ENCODE results near the gene AQP3. TPM values are rescaled to one million over a fixed set of nuclear protein-coding genes. Genes with fewer than 3 reads are reported as not detected.

Gene AQP3
- total RNA-seq, 1 experiment from 2014 or later, result not detected

GRCh38 chr9:33447799-33448553 lies 583 bp upstream of the AQP3 start:
- in situ Hi-C loops (cut with HindIII; ENCODE audit: low pct_unique_long_range_greater_than_20kb, low sequenced_read_pairs), result no loop called here
- DNase-seq (ENCODE audit: low read depth, low spot score), result no peak

DNA sequence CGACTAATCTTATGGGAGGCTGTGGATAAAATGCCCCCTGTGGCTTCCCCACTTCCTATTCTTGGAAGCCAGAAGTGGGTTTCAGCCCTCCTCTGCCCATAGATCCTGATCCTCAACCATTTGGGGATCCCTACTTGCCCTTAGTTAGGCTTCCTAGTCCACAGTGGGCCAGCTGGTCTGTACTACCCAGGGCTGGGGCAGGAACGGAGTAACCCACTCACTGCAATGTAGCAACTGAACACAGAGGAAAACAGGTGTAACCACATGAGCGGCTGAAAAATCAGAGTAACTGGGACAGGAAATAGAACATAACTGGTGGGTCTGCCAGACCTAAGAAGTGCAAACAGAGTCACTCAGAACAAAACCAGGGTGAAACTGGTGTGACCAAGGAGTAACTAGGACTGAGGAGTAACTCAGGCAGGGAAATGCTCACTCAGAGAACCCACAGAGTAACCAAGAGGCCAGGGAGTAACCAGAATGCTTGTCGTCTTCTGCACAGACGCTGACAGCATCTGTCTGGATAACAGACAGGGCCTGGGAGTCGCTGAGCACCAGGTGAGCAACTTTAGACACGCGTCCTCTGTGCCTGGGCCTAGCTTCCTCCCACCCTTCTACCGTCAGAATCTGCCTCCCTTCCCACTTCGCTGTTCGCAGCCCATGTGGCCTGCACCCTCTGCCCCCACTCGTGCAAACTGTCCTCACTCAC lies 1.0 kb downstream of the AQP3 start:
- DNase-seq (ENCODE audit: low read depth, low spot score), result no peak
- in situ Hi-C loops (cut with HindIII; ENCODE audit: low pct_unique_long_range_greater_than_20kb, low sequenced_read_pairs), result no loop called here

- in situ Hi-C loops (cut with HindIII; ENCODE audit: low pct_unique_long_range_greater_than_20kb, low sequenced_read_pairs), result no loop called here
- DNase-seq (ENCODE audit: low read depth, low spot score), result no peak
Observed at GRCh38 chr9:33445389-33446239, 1.8 kb downstream of the AQP3 start.

DNA sequence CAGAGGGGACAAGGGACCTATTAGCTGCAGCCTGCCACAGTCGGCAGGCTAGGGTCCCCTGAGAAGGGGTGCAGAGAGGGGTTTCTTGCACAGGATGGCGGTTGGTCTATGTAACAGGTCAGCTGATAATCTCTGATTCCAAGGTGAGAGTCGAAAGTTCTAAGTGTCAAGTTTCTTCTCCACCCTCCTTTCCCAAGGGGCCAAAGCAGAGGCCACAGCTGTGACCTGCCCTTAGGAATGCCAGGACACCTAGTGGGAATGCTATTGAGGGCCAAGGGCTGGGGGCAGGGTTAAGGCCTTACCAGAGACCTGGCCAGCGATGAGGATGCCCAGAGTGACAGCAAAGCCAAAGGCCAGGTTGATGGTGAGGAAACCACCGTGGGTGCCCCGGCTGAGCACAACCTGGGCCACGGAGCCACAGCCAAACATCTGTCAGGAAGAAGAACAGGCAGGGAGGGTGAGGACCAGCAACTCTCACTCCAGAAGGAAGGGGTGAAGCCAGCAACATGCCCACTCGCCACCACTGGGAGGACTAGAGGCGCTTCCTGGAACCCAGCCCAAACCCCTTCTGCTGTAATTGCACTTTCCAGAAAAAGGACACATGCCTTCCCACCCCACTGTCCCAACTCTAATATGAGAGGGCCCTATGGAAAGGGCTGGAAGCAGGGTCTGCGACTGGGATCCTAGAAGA lies 3.8 kb downstream of the AQP3 start:
- in situ Hi-C loops (cut with HindIII; ENCODE audit: low pct_unique_long_range_greater_than_20kb, low sequenced_read_pairs), result no loop called here
- DNase-seq (ENCODE audit: low read depth, low spot score), result no peak

GRCh38 chr9:33443047-33443446 lies 4.3 kb downstream of the AQP3 start:
- in situ Hi-C loops (cut with HindIII; ENCODE audit: low pct_unique_long_range_greater_than_20kb, low sequenced_read_pairs), result no loop called here
- DNase-seq (ENCODE audit: low read depth, low spot score), result no peak

GRCh38 chr9:33442125-33442524 lies 5.3 kb downstream of the AQP3 start:
- in situ Hi-C loops (cut with HindIII; ENCODE audit: low pct_unique_long_range_greater_than_20kb, low sequenced_read_pairs), result no loop called here
- no peak for DNase-seq (ENCODE audit: low read depth, low spot score)

GRCh38 chr9:33440609-33441008 lies 6.8 kb downstream of the AQP3 start:
- DNase-seq (ENCODE audit: low read depth, low spot score), result no peak
- in situ Hi-C loops (cut with HindIII; ENCODE audit: low pct_unique_long_range_greater_than_20kb, low sequenced_read_pairs), result no loop called here

- DNase-seq (ENCODE audit: low read depth, low spot score), result no peak
- in situ Hi-C loops (cut with HindIII; ENCODE audit: low pct_unique_long_range_greater_than_20kb, low sequenced_read_pairs), result no loop called here
Observed at GRCh38 chr9:33440204-33440603, 7.2 kb downstream of the AQP3 start.

GRCh38 chr9:33439731-33440130 lies 7.7 kb downstream of the AQP3 start:
- in situ Hi-C loops (cut with HindIII; ENCODE audit: low pct_unique_long_range_greater_than_20kb, low sequenced_read_pairs), result no loop called here
- DNase-seq (ENCODE audit: low read depth, low spot score), result no peak

DNA sequence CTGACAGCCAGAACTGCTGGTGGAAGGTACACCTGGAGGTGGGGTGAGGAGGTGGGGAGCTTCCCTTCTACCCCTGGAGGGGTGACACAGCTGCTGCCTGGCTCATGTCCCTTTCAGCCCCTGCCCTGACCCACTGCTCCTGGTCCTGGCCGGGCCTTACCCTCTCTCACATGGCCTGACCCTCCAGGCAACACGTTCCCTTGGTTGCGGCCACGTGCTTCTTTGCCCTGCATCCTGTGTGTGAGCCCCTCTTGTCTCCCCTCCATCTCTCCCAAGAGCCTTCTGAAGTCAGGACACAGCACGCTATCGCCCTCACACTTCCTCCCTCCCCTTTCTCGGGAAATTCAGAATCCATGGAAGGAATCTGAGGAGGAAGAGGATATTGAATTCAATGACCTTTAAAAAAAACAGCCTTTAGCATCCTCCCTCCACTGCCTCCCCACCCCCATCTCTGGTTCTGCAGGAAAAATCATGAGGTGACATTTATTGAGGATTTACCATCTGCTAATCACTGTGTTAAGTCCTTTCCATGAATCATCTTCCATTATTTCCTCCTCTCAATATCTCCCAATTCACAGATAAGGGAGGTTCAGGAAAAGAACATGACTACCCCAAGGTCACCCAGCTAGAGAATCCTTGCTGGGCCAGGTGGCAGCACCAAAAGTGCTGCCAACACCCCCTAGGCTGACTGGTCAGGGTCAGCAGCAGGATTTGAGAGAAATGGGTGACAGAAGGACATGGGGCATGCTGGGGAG lies 8.3 kb downstream of the AQP3 start:
- DNase-seq (ENCODE audit: low read depth, low spot score), result no peak
- in situ Hi-C loops (cut with HindIII; ENCODE audit: low pct_unique_long_range_greater_than_20kb, low sequenced_read_pairs), result no loop called here

GRCh38 chr9:33437898-33438297 lies 9.5 kb downstream of the AQP3 start:
- DNase-seq (ENCODE audit: low read depth, low spot score), result no peak
- in situ Hi-C loops (cut with HindIII; ENCODE audit: low pct_unique_long_range_greater_than_20kb, low sequenced_read_pairs), result no loop called here

DNA sequence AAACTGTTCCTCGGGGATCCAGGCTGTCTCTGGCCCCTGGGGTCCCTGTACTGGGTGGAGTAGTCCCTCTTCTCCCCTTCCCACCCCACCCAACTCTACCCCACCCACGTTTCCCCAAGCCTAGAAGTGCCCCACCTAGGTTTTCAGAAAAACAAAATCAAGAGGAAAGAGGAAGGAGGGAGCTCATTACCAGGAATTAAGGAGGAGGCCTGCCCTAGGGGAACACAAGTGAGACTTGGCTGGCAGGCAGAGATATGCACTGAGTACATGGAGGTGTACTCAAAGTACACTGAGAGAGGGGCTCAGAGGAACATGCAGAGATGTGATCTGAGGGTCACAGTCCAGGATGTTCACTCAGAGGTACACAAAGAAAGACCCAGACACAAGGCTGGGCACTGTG lies 10.2 kb downstream of the AQP3 start:
- in situ Hi-C loops (cut with HindIII; ENCODE audit: low pct_unique_long_range_greater_than_20kb, low sequenced_read_pairs), result no loop called here
- DNase-seq (ENCODE audit: low read depth, low spot score), result no peak

GRCh38 chr9:33436445-33436844 lies 10.9 kb downstream of the AQP3 start:
- in situ Hi-C loops (cut with HindIII; ENCODE audit: low pct_unique_long_range_greater_than_20kb, low sequenced_read_pairs), result no loop called here
- no peak for DNase-seq (ENCODE audit: low read depth, low spot score)

DNA sequence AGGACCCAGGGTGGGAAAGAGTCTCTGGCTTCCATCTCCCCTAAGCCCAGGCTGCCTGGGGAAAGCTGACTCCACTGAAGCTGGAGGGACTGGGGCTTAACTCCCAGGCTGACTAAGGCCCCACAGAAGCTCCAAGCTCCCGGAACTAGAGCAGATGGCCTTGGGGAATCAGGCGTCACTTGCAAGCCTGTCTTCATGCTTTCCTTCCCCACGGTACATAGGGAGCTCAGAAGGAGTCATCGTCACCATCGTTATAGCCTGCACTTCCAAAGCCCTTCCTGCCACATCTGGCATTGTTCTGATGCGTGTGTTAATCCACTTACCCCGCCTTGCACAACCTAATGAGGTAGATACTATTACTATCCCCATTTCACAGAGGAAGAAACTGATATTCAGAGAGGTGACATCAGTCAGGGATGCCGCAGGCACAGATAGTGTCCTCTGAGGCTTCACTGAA lies 11.5 kb downstream of the AQP3 start:
- in situ Hi-C loops (cut with HindIII; ENCODE audit: low pct_unique_long_range_greater_than_20kb, low sequenced_read_pairs), result no loop called here
- DNase-seq (ENCODE audit: low read depth, low spot score), result no peak

DNA sequence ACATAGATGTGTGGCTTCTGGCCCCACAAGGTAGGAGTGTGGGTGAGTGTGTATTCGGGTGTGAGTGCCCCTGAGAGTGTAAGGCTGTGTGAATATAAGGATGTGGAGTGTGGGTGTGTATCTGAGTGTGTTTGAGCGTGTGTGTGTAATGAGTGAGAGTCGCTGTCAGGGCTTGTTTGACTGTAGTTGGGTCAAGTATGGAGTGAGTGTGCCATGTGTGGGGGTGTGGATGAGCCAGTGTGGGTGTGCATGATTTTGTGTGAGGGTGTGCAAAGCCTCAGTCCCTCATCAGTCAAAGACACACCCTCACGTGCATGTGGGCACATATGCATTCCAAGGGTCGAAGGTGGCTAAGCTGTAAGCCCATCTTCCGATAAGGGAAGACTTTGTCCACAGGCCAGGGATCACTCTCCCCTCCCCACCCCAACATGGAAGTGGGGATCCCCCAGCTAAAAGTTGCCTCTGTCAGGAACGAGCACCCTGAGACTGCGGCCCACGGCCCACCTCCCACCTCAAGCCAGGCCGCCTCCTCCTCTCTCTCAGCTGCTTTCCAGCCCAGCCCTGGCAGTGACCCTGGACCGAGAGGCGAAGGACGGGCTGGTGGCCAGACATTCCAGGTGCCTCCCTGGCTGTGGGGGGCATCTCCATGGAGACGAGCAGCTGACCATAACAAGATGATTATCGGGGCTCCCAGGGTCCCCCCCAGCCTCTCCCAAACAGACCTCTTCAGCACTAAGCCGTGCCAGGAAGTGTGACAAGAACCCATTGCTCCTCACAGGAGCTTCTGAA lies 12.9 kb downstream of the AQP3 start:
- in situ Hi-C loops (cut with HindIII; ENCODE audit: low pct_unique_long_range_greater_than_20kb, low sequenced_read_pairs), result no loop called here

DNA sequence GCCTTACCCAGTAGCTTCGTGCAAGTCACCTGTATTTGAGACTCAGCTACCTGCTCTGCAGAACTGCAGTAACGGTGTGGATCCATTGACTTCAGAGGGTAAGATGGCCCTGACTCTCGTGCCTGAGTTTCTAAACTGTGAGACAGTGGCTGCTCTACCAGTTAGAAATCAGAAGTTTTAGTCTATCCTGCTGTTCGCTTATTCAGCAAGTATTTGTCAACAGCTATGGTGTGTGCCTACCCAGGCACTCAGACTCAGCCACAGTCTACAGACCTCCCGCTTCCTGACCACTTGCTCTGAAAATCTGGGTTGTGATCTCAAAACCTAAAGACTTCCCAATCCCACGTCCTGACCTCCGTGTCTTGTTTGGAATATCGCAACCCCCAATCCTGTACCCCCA lies 13.5 kb downstream of the AQP3 start:
- in situ Hi-C loops (cut with HindIII; ENCODE audit: low pct_unique_long_range_greater_than_20kb, low sequenced_read_pairs), result no loop called here
- no peak for DNase-seq (ENCODE audit: low read depth, low spot score)

More for the DNA sequence above, 12.9 kb downstream of the AQP3 start:
- DNase-seq (ENCODE audit: low read depth, low spot score), result no peak
